Loucy (cell line): ENCODE data around the gene LINGO1.

ENCODE experiments used
- H2AFZ ChIP-seq: fragments of 200-600 bp; sonication (generic); 2 replicates; pipeline ENCODE4 v1.6.0; 2016; ENCODE audit warnings: antibody characterized with exemption, mild to moderate bottlenecking, low read length, moderate library complexity
- H3F3A ChIP-seq: fragments of 200-600 bp; 2 replicates; pipeline ENCODE4 v1.6.0; 2016; ENCODE audit warnings: antibody characterized with exemption, low read depth, mild to moderate bottlenecking
- H3K27me3 ChIP-seq: fragments of 200-600 bp; sonication (generic); 2 replicates; pipeline ENCODE4 v1.6.1; 2014; ENCODE audit warnings: low read length, mild to moderate bottlenecking; ENCODE audit not compliant: insufficient read depth, poor library complexity, severe bottlenecking
- H3K36me3 ChIP-seq: fragments of 200-600 bp; sonication (generic); 2 replicates; pipeline ENCODE4 v1.6.1; 2016; ENCODE audit warnings: low read length; ENCODE audit not compliant: insufficient read depth
- H3K4me1 ChIP-seq: fragments of 200-600 bp; sonication (generic); 2 replicates; pipeline ENCODE4 v1.5.1; 2014; ENCODE audit warnings: low read length, mild to moderate bottlenecking; ENCODE audit not compliant: insufficient read depth, poor library complexity, severe bottlenecking
- H3K4me2 ChIP-seq: fragments of 200-600 bp; sonication (generic); 2 replicates; pipeline ENCODE4 v1.6.0; 2014; ENCODE audit warnings: antibody characterized with exemption, low read length, low read depth, mild to moderate bottlenecking; ENCODE audit not compliant: poor library complexity, severe bottlenecking
- H3K4me3 ChIP-seq: fragments of 200-600 bp; sonication (generic); 2 replicates; pipeline ENCODE4 v1.5.1; 2014; ENCODE audit warnings: low read length, mild to moderate bottlenecking, mixed read lengths; ENCODE audit not compliant: poor library complexity, severe bottlenecking
- H3K79me2 ChIP-seq: fragments of 200-600 bp; sonication (generic); 2 replicates; pipeline ENCODE4 v1.6.1; 2014; ENCODE audit warnings: low read length; ENCODE audit not compliant: insufficient read depth
- H3K9ac ChIP-seq: fragments of 200-600 bp; sonication (generic); 2 replicates; pipeline ENCODE4 v1.6.0; 2014; ENCODE audit warnings: mild to moderate bottlenecking, low read depth, low read length, moderate library complexity; ENCODE audit not compliant: poor library complexity, severe bottlenecking
- H3K9me2 ChIP-seq: fragments of 200-600 bp; sonication (generic); replicated peaks from 2 replicates; pipeline ENCODE4 v1.6.1; 2016; ENCODE audit warnings: low read depth, low read length, mixed read lengths
- H3K9me3 ChIP-seq: fragments of 200-600 bp; sonication (generic); 2 replicates; pipeline ENCODE4 v1.6.1; 2014; ENCODE audit warnings: mild to moderate bottlenecking, antibody characterized with exemption, low read length, low read depth; ENCODE audit not compliant: insufficient read depth
- H4K20me1 ChIP-seq: fragments of 200-600 bp; sonication (generic); 2 replicates; pipeline ENCODE4 v1.6.0; 2014; ENCODE audit warnings: antibody characterized with exemption, low read length, mild to moderate bottlenecking; ENCODE audit not compliant: insufficient read depth, poor library complexity, severe bottlenecking
- CTCF ChIP-seq: fragments of 200-600 bp; sonication (generic); conservative IDR thresholded peaks from 2 replicates; pipeline ENCODE4 v1.5.1; 2014; ENCODE audit warnings: mild to moderate bottlenecking, antibody characterized with exemption, low read length
- EZH2phosphoT487 ChIP-seq: fragments of 200-600 bp; IDR thresholded peaks from 2 replicates; pipeline ENCODE4 v1.6.1; 2018; ENCODE audit warnings: antibody characterized with exemption, mild to moderate bottlenecking, moderate library complexity, borderline replicate concordance

LINGO1 gene

GRCh38 chr15:77630056-77630455 lies 2.7 kb downstream of the LINGO1 start:
- Histone ChIP-seq H3K79me2 (no peaks in the 10 kb centered on the region), H3K36me3 (no peaks in the 10 kb centered on the region), H3K4me2 (no peak overlapping the region), H3K9ac (no peak overlapping the region), H3K4me3 (no peak overlapping the region), H3K9me3 (no peaks in the 10 kb centered on the region), H2AFZ (no peak overlapping the region), H3K9me2 (no peaks in the 10 kb centered on the region), H3K27me3 (no peaks in the 10 kb centered on the region), H3F3A (no peaks in the 10 kb centered on the region), H4K20me1 (no peaks in the 10 kb centered on the region), H3K4me1 (peaks cover 3% of the 10 kb centered on the region)
- TF ChIP-seq CTCF (no peak), EZH2phosphoT487 (no peak)

DNA sequence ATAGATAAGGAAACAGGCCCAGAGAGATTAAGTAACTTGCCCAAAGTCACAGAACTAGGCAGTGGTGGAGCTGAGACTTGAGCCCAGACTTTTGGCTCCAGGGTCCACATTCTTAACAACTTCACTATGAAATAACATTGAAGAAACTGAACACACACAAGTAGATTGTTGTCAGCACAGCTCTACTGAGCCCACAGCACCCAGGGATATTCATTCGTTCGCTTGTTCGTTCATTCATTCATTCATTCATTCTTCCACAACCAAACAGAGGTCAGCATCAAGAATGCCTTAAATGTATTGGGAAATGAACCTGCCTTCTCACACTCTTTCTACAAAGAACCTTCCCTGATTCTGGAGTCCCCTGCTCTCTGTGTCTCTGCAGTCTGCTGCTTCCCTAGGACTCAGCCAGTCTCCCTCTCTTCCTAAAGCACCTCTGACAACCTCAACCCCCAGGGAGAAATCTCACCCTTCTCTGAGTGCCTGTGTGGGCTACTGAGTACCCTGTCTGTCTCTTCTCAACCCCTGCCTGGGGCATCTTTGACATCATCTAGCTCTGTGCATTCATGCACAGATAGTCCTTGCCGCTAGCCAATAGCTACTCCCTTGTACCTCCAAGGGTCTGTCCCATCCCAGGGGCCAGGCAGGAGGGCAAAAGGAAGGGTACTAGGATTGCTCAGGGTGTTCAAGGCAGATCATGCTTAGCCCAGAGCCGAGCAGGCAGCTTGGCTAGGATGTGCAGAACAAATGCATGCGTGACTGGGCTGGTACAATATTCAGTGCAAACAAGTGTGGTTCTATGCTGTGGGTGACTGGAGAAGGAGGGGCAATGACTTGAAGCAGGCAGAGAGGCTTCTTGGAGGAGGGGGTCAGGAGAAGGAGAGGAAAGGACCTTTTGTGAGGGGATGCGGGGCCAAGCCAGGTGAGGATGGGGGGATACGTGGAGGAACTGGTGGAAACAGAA lies 3.4 kb downstream of the LINGO1 start:
- Histone ChIP-seq H3K4me3 (no peak overlapping the region), H3K79me2 (no peaks in the 10 kb centered on the region), H3K4me1 (peaks cover 3% of the 10 kb centered on the region), H2AFZ (no peak overlapping the region), H3K9ac (no peak overlapping the region), H3K4me2 (no peak overlapping the region), H4K20me1 (no peaks in the 10 kb centered on the region), H3F3A (no peaks in the 10 kb centered on the region), H3K9me2 (no peaks in the 10 kb centered on the region), H3K27me3 (no peaks in the 10 kb centered on the region), H3K36me3 (no peaks in the 10 kb centered on the region), H3K9me3 (no peaks in the 10 kb centered on the region)
- TF ChIP-seq EZH2phosphoT487 (no peak), CTCF (no peak)

DNA sequence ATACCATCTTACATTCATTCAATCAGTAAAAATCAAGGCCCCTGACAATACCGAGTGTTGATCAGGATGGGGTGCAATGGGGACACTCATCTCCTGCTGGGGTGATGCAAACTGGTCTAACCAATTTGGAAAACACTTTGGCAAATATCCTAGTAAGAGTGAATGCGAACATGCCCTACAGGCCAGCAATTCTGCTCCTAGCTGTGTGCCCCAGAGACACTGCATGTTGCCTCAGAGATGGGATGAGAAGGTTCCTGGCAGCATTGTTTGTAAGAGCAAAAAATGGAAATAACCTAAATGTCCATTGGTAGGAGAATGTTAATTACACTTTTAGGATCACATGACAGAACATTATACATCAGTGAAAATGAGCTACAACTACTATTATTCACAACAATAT lies 4.7 kb downstream of the LINGO1 start:
- Histone ChIP-seq H4K20me1 (no peaks in the 10 kb centered on the region), H3K9ac (no peak overlapping the region), H3K36me3 (no peaks in the 10 kb centered on the region), H3F3A (no peaks in the 10 kb centered on the region), H3K4me2 (no peak overlapping the region), H3K9me3 (no peaks in the 10 kb centered on the region), H3K9me2 (no peaks in the 10 kb centered on the region), H3K4me3 (no peak overlapping the region), H3K79me2 (no peaks in the 10 kb centered on the region), H2AFZ (no peak overlapping the region), H3K4me1 (no peaks in the 10 kb centered on the region), H3K27me3 (no peaks in the 10 kb centered on the region)
- TF ChIP-seq CTCF = no peak
- TF ChIP-seq EZH2phosphoT487 = no peak
